Subcutaneous abdominal adipose tissue (tissue), 5 donors: ENCODE data around the gene GOT1.

Experiments used
- H3K27ac ChIP-seq: one replicate; pipeline ENCODE4 v1.7.0; 2013; ENCODE audit warnings: low read depth, mild to moderate bottlenecking, inconsistent platforms, low read length, moderate library complexity
- H3K27me3 ChIP-seq, 5 donors: one replicate each; pipeline ENCODE4 v1.7.0; 2013; ENCODE audit warnings: low read length in 5 of 5, inconsistent platforms in 1 of 5; ENCODE audit not compliant: control insufficient read depth in 5 of 5, insufficient read depth in 4 of 5
- H3K36me3 ChIP-seq, 5 donors: one replicate each; pipeline ENCODE4 v1.7.0; 2013; ENCODE audit warnings: low read length in 5 of 5; ENCODE audit not compliant: control insufficient read depth in 5 of 5, insufficient read depth in 5 of 5
- H3K4me1 ChIP-seq, 5 donors: one replicate each; pipeline ENCODE4 v1.7.0; 2013; ENCODE audit warnings: low read length in 5 of 5, mild to moderate bottlenecking in 3 of 5, moderate library complexity in 1 of 5; ENCODE audit not compliant: control insufficient read depth in 5 of 5, insufficient read depth in 5 of 5
- H3K4me3 ChIP-seq, 5 donors: one replicate each; pipeline ENCODE4 v1.7.0; 2013; ENCODE audit warnings: low read length in 5 of 5, low read depth in 1 of 5
- H3K9ac ChIP-seq, 5 donors: one replicate each; pipeline ENCODE4 v1.7.0; 2013; ENCODE audit warnings: low read length in 5 of 5, mild to moderate bottlenecking in 4 of 5, moderate library complexity in 3 of 5
- H3K9me3 ChIP-seq, 5 donors: one replicate each; pipeline ENCODE4 v1.7.0; 2013; ENCODE audit warnings: low read length in 5 of 5; ENCODE audit not compliant: control insufficient read depth in 5 of 5
- donor health status: healthy.
- donor health status: healthy.
- donor health status: healthy.
- donor health status: healthy.
- donor health status: healthy.

The GOT1 gene

GRCh38 chr10:99435986-99436638 is 5.7 kb upstream of the GOT1 start:
- H3K27me3 ChIP-seq, result no peaks in the 10 kb centered on the region
- no peak overlapping the region for H3K4me3 ChIP-seq
- H3K9ac ChIP-seq, result peak overlapping the region in 1 of 5 donors; percentile 10
- no peak overlapping the region for H3K27ac ChIP-seq
- H3K4me1 ChIP-seq, result peaks cover 0 to 14% (median 10%) of the 10 kb centered on the region in 5 donors
- H3K36me3 ChIP-seq, result peaks cover 2 to 9% (median 5%) of the 10 kb centered on the region in 5 donors
- H3K9me3 ChIP-seq, result no peaks in the 10 kb centered on the region

GRCh38 chr10:99433378-99434020 is 3.1 kb upstream of the GOT1 start:
- H3K4me3 ChIP-seq, result no peak overlapping the region
- H3K4me1 ChIP-seq, result peaks cover 0 to 27% (median 21%) of the 10 kb centered on the region in 5 donors
- H3K36me3 ChIP-seq, result peaks cover 2 to 9% (median 5%) of the 10 kb centered on the region in 5 donors
- no peaks in the 10 kb centered on the region for H3K9me3 ChIP-seq
- H3K9ac ChIP-seq, result no peak overlapping the region
- H3K27me3 ChIP-seq, result no peaks in the 10 kb centered on the region
- H3K27ac ChIP-seq, result no peak overlapping the region

- no peaks in the 10 kb centered on the region for H3K27me3 ChIP-seq
- H3K9ac ChIP-seq, result no peak overlapping the region
- H3K36me3 ChIP-seq, result peaks cover 2 to 9% (median 5%) of the 10 kb centered on the region in 5 donors
- no peak overlapping the region for H3K27ac ChIP-seq
- no peaks in the 10 kb centered on the region for H3K9me3 ChIP-seq
- no peak overlapping the region for H3K4me3 ChIP-seq
- peaks cover 0 to 27% (median 21%) of the 10 kb centered on the region in 5 donors for H3K4me1 ChIP-seq
Observed at GRCh38 chr10:99432881-99433280, 2.5 kb upstream of the GOT1 start.

GRCh38 chr10:99432047-99432446 is 1.6 kb upstream of the GOT1 start:
- Histone ChIP-seq H3K27ac (no peak overlapping the region), H3K9ac (peak overlapping the region in 1 of 5 donors; percentile 75)

GRCh38 chr10:99431190-99431760 is 851 bp upstream of the GOT1 start:
- Histone ChIP-seq H3K4me1 (peaks cover 0 to 27% (median 21%) of the 10 kb centered on the region in 5 donors), H3K9ac (peak overlapping the region; percentile 74 to 85 (median 81)), H3K27me3 (no peaks in the 10 kb centered on the region)

More at GRCh38 chr10:99432047-99432446, 1.6 kb upstream of the GOT1 start:
- Histone ChIP-seq H3K27me3 (no peaks in the 10 kb centered on the region), H3K36me3 (peaks cover 2 to 9% (median 5%) of the 10 kb centered on the region in 5 donors), H3K4me3 (peak overlapping the region in 2 of 5 donors; percentile 88 to 91), H3K9me3 (no peaks in the 10 kb centered on the region), H3K4me1 (peaks cover 0 to 27% (median 21%) of the 10 kb centered on the region in 5 donors)

GRCh38 chr10:99430116-99430450 is 341 bp downstream of the GOT1 start:
- H3K36me3 ChIP-seq, result peaks cover 8 to 20% (median 12%) of the 10 kb centered on the region in 5 donors
- H3K4me1 ChIP-seq, result peaks cover 0 to 27% (median 21%) of the 10 kb centered on the region in 5 donors
- peak overlapping the region; percentile 88 to 97 (median 92) for H3K4me3 ChIP-seq
- no peaks in the 10 kb centered on the region for H3K27me3 ChIP-seq
- peak overlapping the region; percentile 20 to 92 (median 70) for H3K9ac ChIP-seq
- H3K9me3 ChIP-seq, result no peaks in the 10 kb centered on the region
- peak overlapping the region; percentile 63 for H3K27ac ChIP-seq

More at GRCh38 chr10:99431190-99431760, 851 bp upstream of the GOT1 start:
- Histone ChIP-seq H3K27ac (peak overlapping the region; percentile 82), H3K36me3 (peaks cover 2 to 9% (median 5%) of the 10 kb centered on the region in 5 donors), H3K9me3 (no peaks in the 10 kb centered on the region), H3K4me3 (peak overlapping the region; percentile 84 to 97 (median 91))

- no peaks in the 10 kb centered on the region for H3K27me3 ChIP-seq
- H3K4me3 ChIP-seq, result peak overlapping the region; percentile 88 to 97 (median 92)
- peak overlapping the region in 4 of 5 donors; percentile 43 to 92 (median 78) for H3K9ac ChIP-seq
- no peaks in the 10 kb centered on the region for H3K9me3 ChIP-seq
- peaks cover 0 to 27% (median 21%) of the 10 kb centered on the region in 5 donors for H3K4me1 ChIP-seq
- peaks cover 8 to 24% (median 13%) of the 10 kb centered on the region in 5 donors for H3K36me3 ChIP-seq
- no peak overlapping the region for H3K27ac ChIP-seq
Observed at GRCh38 chr10:99429517-99430095, 818 bp downstream of the GOT1 start.

- Histone ChIP-seq H3K4me1 (peaks cover 0 to 27% (median 21%) of the 10 kb centered on the region in 5 donors), H3K9ac (no peak overlapping the region), H3K9me3 (no peaks in the 10 kb centered on the region), H3K36me3 (peaks cover 6 to 16% (median 10%) of the 10 kb centered on the region in 5 donors), H3K27me3 (no peaks in the 10 kb centered on the region), H3K27ac (no peak overlapping the region), H3K4me3 (no peak overlapping the region)
Observed at GRCh38 chr10:99427566-99428190, 2.7 kb downstream of the GOT1 start.

GRCh38 chr10:99426689-99427088 is 3.7 kb downstream of the GOT1 start:
- Histone ChIP-seq H3K9me3 (no peaks in the 10 kb centered on the region), H3K9ac (no peak overlapping the region), H3K4me3 (no peak overlapping the region), H3K4me1 (peaks cover 0 to 20% (median 17%) of the 10 kb centered on the region in 5 donors), H3K27me3 (no peaks in the 10 kb centered on the region), H3K36me3 (peaks cover 6 to 16% (median 10%) of the 10 kb centered on the region in 5 donors), H3K27ac (no peak overlapping the region)
